B cell (primary cell): ENCODE data around the gene EPB41L1. TPM values are rescaled to one million over a fixed set of nuclear protein-coding genes. Genes with fewer than 3 reads are reported as not detected.

Experiments used
- ATAC-seq: fragments of 200-7000 bp; cut with Tn5 transposase; one replicate; pipeline ENCODE4 v1.10.0; 2021; ENCODE audit warnings: low read depth, mild to moderate bottlenecking, moderate number of reproducible peaks, moderate library complexity
- CTCF ChIA-PET: fragments of 350-600 bp; sonication (Branson Sonifier 250); formaldehyde crosslinking; loops from one replicate; lab custom pipeline; 2021; ENCODE audit warnings: antibody characterized with exemption, inconsistent platforms; lab: Charles Lee
- POLR2A ChIA-PET: fragments of 350-600 bp; sonication (Branson Sonifier 250); formaldehyde crosslinking; loops from one replicate; lab custom pipeline; 2021; ENCODE audit warnings: antibody characterized with exemption; lab: Charles Lee
- DNase-seq: peaks from one replicate; pipeline ENCODE4 v3.0.0; 2013
- H2AFZ ChIP-seq: 2 replicates; pipeline ENCODE4 v1.6.1; 2012; ENCODE audit warnings: mild to moderate bottlenecking, low read depth, low read length; ENCODE audit not compliant: insufficient read depth, poor library complexity, severe bottlenecking
- H3K27ac ChIP-seq, 2 donors: 1 replicate in 1 of 2; 2 replicates in 1 of 2; pipeline ENCODE4 v1.5.1; 2012 to 2013; ENCODE audit warnings: low read length in 2 of 2, mild to moderate bottlenecking in 2 of 2, moderate library complexity in 1 of 2
- H3K27me3 ChIP-seq, 4 experiments: fragments of 200-600 bp in 1 of 4; sonication (generic) in 1 of 4; replicated peaks in 1 of 4; 1 replicate in 2 of 4; 2 replicates in 2 of 4; pipeline versions ENCODE4 v1.6.1 to v1.7.0; 2013 to 2016; ENCODE audit warnings: low read length in 3 of 4, mild to moderate bottlenecking in 2 of 4, mixed read lengths in 1 of 4, moderate library complexity in 1 of 4; ENCODE audit not compliant: insufficient read depth in 4 of 4, control insufficient read depth in 3 of 4; ENCODE audit errors: control extremely low read depth in 1 of 4
- H3K36me3 ChIP-seq, 2 experiments: replicated peaks in 1 of 2; 1 replicate in 1 of 2; 2 replicates in 1 of 2; pipeline versions ENCODE4 v1.6.1 to v1.7.1; 2013; ENCODE audit warnings: low read length in 1 of 2; ENCODE audit not compliant: insufficient read depth in 2 of 2, control insufficient read depth in 1 of 2; ENCODE audit errors: control extremely low read depth in 1 of 2, extremely low read depth in 1 of 2
- H3K4me1 ChIP-seq, 2 donors: fragments of 200-600 bp in 1 of 2; sonication (generic) in 1 of 2; 1 replicate in 1 of 2; 2 replicates in 1 of 2; pipeline versions ENCODE4 v1.5.1 to v1.6.1; 2013 to 2017; ENCODE audit warnings: low read length in 2 of 2; ENCODE audit not compliant: control insufficient read depth in 2 of 2, insufficient read depth in 2 of 2
- H3K4me2 ChIP-seq: replicated peaks from 2 replicates; pipeline ENCODE3; 2012; ENCODE audit warnings: mild to moderate bottlenecking, low read depth, low read length; ENCODE audit not compliant: poor library complexity, severe bottlenecking
- H3K4me3 ChIP-seq, 5 experiments: fragments of 200-600 bp in 1 of 5; sonication (generic) in 1 of 5; 1 replicate in 3 of 5; 2 replicates in 2 of 5; pipeline versions ENCODE4 v1.5.1 to v1.7.0; 2011 to 2016; ENCODE audit warnings: low read length in 4 of 5, mild to moderate bottlenecking in 4 of 5, low read depth in 2 of 5, control low read depth in 1 of 5, moderate library complexity in 1 of 5; ENCODE audit not compliant: insufficient read depth in 1 of 5; ENCODE audit errors: control extremely low read depth in 1 of 5, extremely low read depth in 1 of 5
- H3K79me2 ChIP-seq: fragments of 200-600 bp; sonication (generic); one replicate; pipeline ENCODE4 v1.6.0; 2016; ENCODE audit warnings: low read length; ENCODE audit not compliant: control insufficient read depth, insufficient read depth
- H3K9ac ChIP-seq: fragments of 200-600 bp; sonication (generic); 2 replicates; pipeline ENCODE4 v1.6.1; 2017; ENCODE audit warnings: mild to moderate bottlenecking, low read length, moderate library complexity
- H3K9me3 ChIP-seq, 3 donors: one replicate each; pipeline versions ENCODE4 v1.6.1 to v1.7.1; 2013; ENCODE audit warnings: low read length in 2 of 3; ENCODE audit not compliant: control insufficient read depth in 2 of 3, insufficient read depth in 1 of 3; ENCODE audit errors: control extremely low read depth in 1 of 3
- H4K20me1 ChIP-seq: 2 replicates; pipeline ENCODE4 v1.6.0; 2012; ENCODE audit warnings: mild to moderate bottlenecking, low read length; ENCODE audit not compliant: insufficient read depth, control insufficient read depth, poor library complexity, severe bottlenecking
- H3K27ac Mint-ChIP-seq: one replicate; pipeline ENCODE4 v1.8.0; 2021; ENCODE audit warnings: mixed read lengths
- H3K27me3 Mint-ChIP-seq: one replicate; pipeline ENCODE4 v1.8.0; 2021; ENCODE audit warnings: mixed read lengths
- H3K4me1 Mint-ChIP-seq: one replicate; pipeline ENCODE4 v1.8.0; 2021; ENCODE audit warnings: mixed read lengths
- H3K4me3 Mint-ChIP-seq: one replicate; pipeline ENCODE4 v1.8.0; 2021; ENCODE audit warnings: mixed read lengths
- H3K9me3 Mint-ChIP-seq: one replicate; pipeline ENCODE4 v1.8.0; 2022; ENCODE audit warnings: mixed read lengths; ENCODE audit not compliant: insufficient read depth
- CTCF ChIP-seq: fragments of 200-600 bp; IDR thresholded peaks from one replicate; pipeline ENCODE4 v1.8.0; 2022; ENCODE audit warnings: antibody characterized with exemption, mild to moderate bottlenecking
- EZH2 ChIP-seq: IDR thresholded peaks from 2 replicates; pipeline ENCODE4 v1.6.1; 2012; ENCODE audit warnings: borderline replicate concordance, low read depth, mild to moderate bottlenecking, moderate library complexity, low read length; ENCODE audit not compliant: insufficient read depth, poor library complexity, severe bottlenecking
- WGBS: methylation state at CpG from one replicate; pipeline ENCODE4 v1.1.5; 2013; ENCODE audit warnings: missing lambda C conversion rate; ENCODE audit not compliant: insufficient coverage; 5-methylcytosine and 5-hydroxymethylcytosine counted together
- intact Hi-C: fragments of 100-400 bp; cut with micrococcal nuclease; formaldehyde crosslinking; loops from one replicate; pipeline ENCODE4 v1.10.0; 2022
- polyA plus RNA-seq: library from polyadenylated mRNA; depleted of rRNA; stranded (reverse); fragments of >200 nt; gene quantifications from 2 replicates; pipeline ENCODE4 v1.2.3, GENCODE V29; 2012
- total RNA-seq, 2 donors: library from RNA; stranded (reverse); fragments of 120-200 nt in 1 of 2; gene quantifications; 1 replicate in 1 of 2; 2 replicates in 1 of 2; pipeline versions ENCODE4 v1.2.3 to v1.2.4, GENCODE V29; 2013 to 2022

EPB41L1 gene
- total and polyA plus RNA-seq, 2 donors (not counting 1 experiment from before 2014, with no cell fraction given) = 0.12 to 1.3 TPM

GRCh38 chr20:36208257-36208656 is 53.7 kb downstream of the EPB41L1 start:
- DNase-seq (no peak), ATAC-seq (no peak)
- Histone ChIP-seq H3K9me3 (no peaks in the 10 kb centered on the region), H2AFZ (no peak overlapping the region), H3K4me2 (no peak overlapping the region), H3K36me3 (no peaks in the 10 kb centered on the region), H3K27ac (no peak overlapping the region), H3K4me1 (peaks cover 0 to under 1% of the 10 kb centered on the region in 2 donors), H3K4me3 (no peak overlapping the region), H3K79me2 (no peaks in the 10 kb centered on the region), H3K9ac (no peak overlapping the region), H4K20me1 (no peaks in the 10 kb centered on the region), H3K27me3 (peaks cover 0 to 2% (median 0%) of the 10 kb centered on the region in 4 experiments)
- ChIA-PET POLR2A (no interaction called here), CTCF (interaction anchor here (1.8 kb wide), 1 partner anchor 8 kb away, joined by 4 read pairs; no protein-coding TSS in a partner anchor)
- intact Hi-C loops = no loop called here
- peaks cover 34% of the 10 kb centered on the region for H3K27me3 Mint-ChIP-seq
- no peak for TF ChIP-seq CTCF
- no peaks in the 10 kb centered on the region for H3K4me1 Mint-ChIP-seq
- WGBS = 81% methylated on average over 6 of the region's 10 CpGs
- no peaks in the 10 kb centered on the region for H3K9me3 Mint-ChIP-seq
- H3K4me3 Mint-ChIP-seq = no peak overlapping the region
- no peak overlapping the region for H3K27ac Mint-ChIP-seq

- 87% methylated on average over 3 of the region's 5 CpGs for WGBS
- no peaks in the 10 kb centered on the region for H3K9me3 ChIP-seq
- no peak for TF ChIP-seq EZH2
- no peak for TF ChIP-seq CTCF
- H2AFZ ChIP-seq = no peak overlapping the region
- ChIA-PET POLR2A (no interaction called here), CTCF (interaction anchor here (0.7 to 3.3 kb wide), 5 partner anchors 8 to 641 kb away, joined by 3 to 11 read pairs (median 5); no protein-coding TSS in a partner anchor)
- no peak overlapping the region for H3K27ac ChIP-seq
- Mint-ChIP-seq H3K9me3 (no peaks in the 10 kb centered on the region), H3K27me3 (peaks cover 27% of the 10 kb centered on the region), H3K4me1 (no peaks in the 10 kb centered on the region), H3K27ac (no peak overlapping the region), H3K4me3 (no peak overlapping the region)
- H4K20me1 ChIP-seq = no peaks in the 10 kb centered on the region
- no peaks in the 10 kb centered on the region for H3K27me3 ChIP-seq
- DNase-seq = no peak
- intact Hi-C loops = no loop called here
- H3K9ac ChIP-seq = no peak overlapping the region
- ATAC-seq = no peak
- no peaks in the 10 kb centered on the region for H3K4me1 ChIP-seq
- H3K4me3 ChIP-seq = no peak overlapping the region
- no peak overlapping the region for H3K4me2 ChIP-seq
- H3K79me2 ChIP-seq = no peaks in the 10 kb centered on the region
- no peaks in the 10 kb centered on the region for H3K36me3 ChIP-seq
Observed at GRCh38 chr20:36210436-36211021, 56.0 kb downstream of the EPB41L1 start.
